Measurements from ENCODE around the gene INO80D. TPM values are rescaled to one million over a fixed set of nuclear protein-coding genes. Genes with fewer than 3 reads are reported as not detected.

The INO80D gene
- total RNA-seq, 1 experiment from 2014 or later, result 46.0 TPM

DNA sequence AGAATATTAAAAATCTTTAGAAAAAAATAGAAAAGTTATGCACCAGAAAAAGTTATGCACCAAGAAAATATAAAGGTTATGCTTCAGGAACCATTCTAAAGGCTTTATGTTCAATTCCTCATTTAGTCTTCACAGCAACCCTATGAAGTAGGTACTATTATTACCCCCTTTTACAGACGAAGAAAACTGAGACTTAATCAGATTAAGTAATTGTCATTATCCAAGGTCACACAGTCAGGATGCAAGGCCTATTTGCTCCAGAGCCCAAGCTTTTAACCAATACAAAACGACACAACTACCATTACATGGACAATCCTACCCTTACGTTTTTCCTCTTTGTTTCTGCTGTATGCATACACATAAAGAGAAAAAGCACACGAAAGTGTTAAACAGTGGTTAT lies 5.0 kb downstream of the INO80D start:
- no peaks in the 10 kb centered on the region for H3K9me3 Mint-ChIP-seq
- TF ChIP-seq, protein P1, sequence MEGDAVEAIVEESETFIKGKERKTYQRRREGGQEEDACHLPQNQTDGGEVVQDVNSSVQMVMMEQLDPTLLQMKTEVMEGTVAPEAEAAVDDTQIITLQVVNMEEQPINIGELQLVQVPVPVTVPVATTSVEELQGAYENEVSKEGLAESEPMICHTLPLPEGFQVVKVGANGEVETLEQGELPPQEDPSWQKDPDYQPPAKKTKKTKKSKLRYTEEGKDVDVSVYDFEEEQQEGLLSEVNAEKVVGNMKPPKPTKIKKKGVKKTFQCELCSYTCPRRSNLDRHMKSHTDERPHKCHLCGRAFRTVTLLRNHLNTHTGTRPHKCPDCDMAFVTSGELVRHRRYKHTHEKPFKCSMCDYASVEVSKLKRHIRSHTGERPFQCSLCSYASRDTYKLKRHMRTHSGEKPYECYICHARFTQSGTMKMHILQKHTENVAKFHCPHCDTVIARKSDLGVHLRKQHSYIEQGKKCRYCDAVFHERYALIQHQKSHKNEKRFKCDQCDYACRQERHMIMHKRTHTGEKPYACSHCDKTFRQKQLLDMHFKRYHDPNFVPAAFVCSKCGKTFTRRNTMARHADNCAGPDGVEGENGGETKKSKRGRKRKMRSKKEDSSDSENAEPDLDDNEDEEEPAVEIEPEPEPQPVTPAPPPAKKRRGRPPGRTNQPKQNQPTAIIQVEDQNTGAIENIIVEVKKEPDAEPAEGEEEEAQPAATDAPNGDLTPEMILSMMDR (conservative IDR thresholded peaks at IDR 0.05), result no peak
- Histone ChIP-seq H4K5ac (ENCODE audit: insufficient read length, low read depth, low read length) (no peak overlapping the region), H3T11ph (ENCODE audit: low read length) (no peak overlapping the region), H3K9ac (ENCODE audit: extremely low read depth, insufficient read length, low read length) (no peak overlapping the region), H4K8ac (replicated peaks; ENCODE audit: insufficient read length, low read depth, low read length) (no peak overlapping the region), H2BK20ac (ENCODE audit: low read depth, low read length, poor library complexity, severe bottlenecking) (no peak overlapping the region), H2BK15ac (ENCODE audit: low read depth, low read length) (no peak overlapping the region), H2AK5ac (ENCODE audit: insufficient read length, low read length) (no peak overlapping the region), H3K79me2 (ENCODE audit: insufficient read depth, low read length) (peaks cover 23% of the 10 kb centered on the region; the same call in 1 of the 2 replicates), H3K4me1 (ENCODE audit: insufficient read depth, low read length) (peaks cover 14% of the 10 kb centered on the region; the same call in 1 of the 2 replicates), H3K14ac (ENCODE audit: insufficient read depth, low read length) (no peak overlapping the region), H3K4ac (ENCODE audit: low read depth, low read length) (no peak overlapping the region), H3K79me1 (ENCODE audit: insufficient read depth, low read depth, low read length, poor library complexity, severe bottlenecking) (no peaks in the 10 kb centered on the region), H2BK12ac (ENCODE audit: insufficient read length, low read depth, low read length) (no peak overlapping the region), H2BK5ac (ENCODE audit: insufficient read length, low read length) (no peak overlapping the region), H3K27me3 (ENCODE audit: insufficient read depth, low read length) (no peaks in the 10 kb centered on the region), H2AFZ (ENCODE audit: low read length) (no peak overlapping the region), H3K23me2 (ENCODE audit: insufficient read length, low read depth, low read length, poor library complexity, severe bottlenecking) (peaks cover 2% of the 10 kb centered on the region), H4K91ac (ENCODE audit: insufficient read length, low read depth, low read length) (no peak overlapping the region), H3K56ac (ENCODE audit: insufficient read length, low read depth, low read length) (no peak overlapping the region), H4K20me1 (ENCODE audit: control insufficient read depth, insufficient read depth, insufficient read length) (no peaks in the 10 kb centered on the region), H3K27ac (ENCODE audit: insufficient read length, low read depth, low read length) (no peak overlapping the region), H3K23ac (ENCODE audit: insufficient read length, low read depth, low read length) (no peak overlapping the region), H3K18ac (ENCODE audit: insufficient read length, low read depth, low read length) (no peak overlapping the region), H2BK120ac (ENCODE audit: low read depth, low read length, poor library complexity, severe bottlenecking) (no peak overlapping the region), H3K9me3 (ENCODE audit: control insufficient read depth, low read depth, low read length) (no peaks in the 10 kb centered on the region), H3K4me2 (ENCODE audit: insufficient read depth, insufficient read length, low read length) (no peak overlapping the region)
- peaks cover 42 to 59% of the 10 kb centered on the region in 2 experiments for H3K4me1 Mint-ChIP-seq
- no CpG with 5 or more reads among the region's 4 CpGs for WGBS (ENCODE audit: extremely low coverage, insufficient read length, low lambda C conversion rate)
- H3K4me3 Mint-ChIP-seq, result peak overlapping the region in 1 of 2 experiments; percentile 64; a peak in 4 of 5 replicates
- no peaks in the 10 kb centered on the region for H3K27me3 Mint-ChIP-seq (ENCODE audit: low read depth)
- DNase-seq, result no peak
- H3K27ac Mint-ChIP-seq, result peak overlapping the region; percentile 70 to 100 (median 97); a peak in 5 of 7 replicates
- peaks cover 0 to 2% (median 0%) of the 10 kb centered on the region in 3 experiments; a peak in 2 of 7 replicates for H3K36me3 Mint-ChIP-seq (ENCODE audit: insufficient read depth in 1 of 3, low read depth in 3 of 3)

All from H9 (cell line).